Body of pancreas (tissue), 4 donors: Measurements from ENCODE around the gene PRH1.

ENCODE experiments used
- CTCF ChIP-seq, 7 experiments: fragments of 450-650 bp in 4 of 7; fragments of 200-600 bp in 3 of 7; sonication (generic) in 3 of 7; IDR thresholded peaks; one replicate each; pipeline ENCODE4 v1.5.1; 2016 to 2019; ENCODE audit warnings: antibody characterized with exemption in 7 of 7
- POLR2A ChIP-seq, 3 donors: fragments of 450-650 bp; IDR thresholded peaks; one replicate each; pipeline ENCODE4 v1.6.1; 2016; ENCODE audit warnings: antibody characterized with exemption in 3 of 3, mild to moderate bottlenecking in 2 of 3

- no peak for TF ChIP-seq CTCF (IDR thresholded peaks at IDR 0.05)
- no peak for TF ChIP-seq POLR2A (IDR thresholded peaks at IDR 0.05)
These were observed 34.6 kb downstream of the PRH1 start, which contains the start of gene PRR4 for GRCh38 chr12:10849425-10849878.
